Measurements from ENCODE around the gene EPB41.
"Not testable (repeated sequence)": the region's sequence is repeated elsewhere in the genome, so short reads cannot be mapped to it uniquely, and the experiment has no call there.

GRCh38 chr1:29131056-29131455, 216.7 kb downstream of the EPB41 start:
- TF ChIP-seq CTCF, POLR2A (IDR thresholded peaks at IDR 0.05): not testable (repeated sequence)

All from Peyer's patch (tissue), 4 donors.